Right lung (tissue), 10 donors: ENCODE data around the gene TARM1. TPM values are rescaled to one million over a fixed set of nuclear protein-coding genes. Genes with fewer than 3 reads are reported as not detected.

Source experiments
- DNase-seq, 2 donors: peaks; one replicate each; pipeline ENCODE4 v3.0.0-alpha.2; 2013
- long read RNA-seq, 8 donors: transcript quantifications; one replicate each; lab custom pipeline, GENCODE V29; 2026
- polyA plus RNA-seq, 5 donors: library from polyadenylated mRNA; unstranded; fragments of 120-200 nt; gene quantifications; one replicate each; pipeline versions ENCODE4 v1.2.1 to v1.2.3, GENCODE V29; 2013; ENCODE audit warnings: inconsistent platforms in 1 of 5, low replicate concordance in 1 of 5; ENCODE audit not compliant: insufficient read length in 5 of 5, insufficient read depth in 1 of 5

The TARM1 gene
- under 1 TPM in 4 of 5 donors, not detected in 1; 0.15 to 0.27 (median 0.18) TPM for polyA plus RNA-seq
- long read RNA-seq, donor 1, partial matches to known transcripts, result 222 of 441 reads
- long read RNA-seq, donor 1, other reads (novel, unspliced or antisense), result 219 of 441 reads
- long read RNA-seq, donor 2, result 0 reads
- long read RNA-seq, donor 3, result 0 reads
- long read RNA-seq, donor 4, result 0 reads
- long read RNA-seq, donor 5, result 0 reads
- long read RNA-seq, donor 6, result 0 reads
- long read RNA-seq, donor 7, result 0 reads
- long read RNA-seq, donor 8, result 0 reads

GRCh38 chr19:54081032-54081431 lies at the start of gene TARM1:
Gene TARM1 (minus strand): TSS chr19:54081365. CDS start chr19:54081340, 25 bp downstream.
- DNase-seq, result no peak

DNA sequence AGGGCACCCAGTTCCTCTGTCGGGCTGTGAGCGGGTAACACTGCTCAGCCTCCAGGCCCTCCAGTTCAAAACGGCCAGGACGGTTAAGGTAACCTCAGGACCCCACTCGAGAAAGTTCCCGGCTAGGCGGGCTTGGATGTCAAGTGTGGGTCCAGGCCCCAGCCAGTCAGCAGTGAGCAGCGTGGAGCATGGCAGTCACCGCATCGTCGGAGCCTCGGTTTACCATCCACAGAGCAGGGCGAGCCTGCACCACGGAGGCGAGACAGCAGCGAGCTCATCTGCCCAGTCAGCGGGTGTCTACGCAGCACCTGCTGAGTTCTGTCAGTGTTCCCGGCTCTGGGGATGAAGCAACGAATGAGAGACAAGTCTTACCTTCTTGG lies 48.4 kb upstream of the TARM1 start:
- no peak for DNase-seq

- no peak for DNase-seq
These were observed 47.8 kb upstream of the TARM1 start for GRCh38 chr19:54128796-54129616.

GRCh38 chr19:54128441-54128725 lies 47.2 kb upstream of the TARM1 start:
- DNase-seq, result no peak

DNA sequence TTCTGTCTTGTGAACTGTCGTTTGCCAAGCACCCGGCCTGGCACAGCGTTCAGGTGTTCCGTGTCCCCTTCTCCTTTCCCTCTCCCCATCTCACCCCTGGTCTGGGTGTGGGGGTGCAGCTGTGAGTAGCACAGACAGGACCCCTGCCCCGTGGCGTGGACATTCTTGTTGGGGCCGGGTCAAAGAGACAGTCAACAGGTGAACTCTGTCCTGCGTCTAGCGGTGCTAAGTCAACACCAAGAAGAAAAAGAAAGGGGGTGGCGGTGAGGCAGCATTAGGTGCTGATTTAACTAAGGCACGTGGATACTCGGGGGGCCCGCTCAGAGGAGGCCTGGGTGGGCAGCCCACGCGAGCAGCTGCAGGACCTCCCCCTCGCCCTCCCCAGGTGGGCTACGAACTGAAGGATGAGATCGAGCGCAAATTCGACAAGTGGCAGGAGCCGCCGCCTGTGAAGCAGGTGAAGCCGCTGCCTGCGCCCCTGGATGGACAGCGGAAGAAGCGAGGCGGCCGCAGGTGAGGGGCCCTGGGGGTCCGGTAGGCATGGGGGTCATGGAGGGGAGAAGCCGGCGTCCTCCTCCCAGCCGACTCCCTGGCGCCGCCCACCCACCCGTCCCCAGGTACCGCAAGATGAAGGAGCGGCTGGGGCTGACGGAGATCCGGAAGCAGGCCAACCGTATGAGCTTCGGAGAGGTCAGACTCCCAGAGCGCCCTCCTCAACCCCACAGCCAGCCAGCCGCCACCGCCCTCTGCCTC lies 46.7 kb upstream of the TARM1 start:
- no peak for DNase-seq

DNA sequence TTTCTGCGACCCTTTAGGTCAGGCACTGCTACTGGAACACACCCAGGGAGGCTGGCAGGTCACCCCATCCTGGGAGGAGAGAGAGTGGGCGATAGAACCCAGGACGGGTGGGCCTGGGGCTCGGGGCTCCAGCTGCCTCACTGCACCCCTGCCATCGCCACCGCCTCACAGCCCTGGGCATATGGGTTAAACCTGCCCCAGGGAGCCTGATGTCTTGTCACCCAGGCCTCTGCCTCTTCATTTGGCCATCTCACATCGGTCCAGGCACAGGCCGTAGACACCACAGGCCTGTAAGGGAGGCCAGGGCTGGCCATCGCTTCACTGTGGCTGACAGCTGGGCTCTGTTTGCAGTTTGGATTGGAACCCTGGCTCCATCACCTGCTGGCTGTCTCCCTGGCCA lies 44.5 kb upstream of the TARM1 start:
- no peak for DNase-seq

DNA sequence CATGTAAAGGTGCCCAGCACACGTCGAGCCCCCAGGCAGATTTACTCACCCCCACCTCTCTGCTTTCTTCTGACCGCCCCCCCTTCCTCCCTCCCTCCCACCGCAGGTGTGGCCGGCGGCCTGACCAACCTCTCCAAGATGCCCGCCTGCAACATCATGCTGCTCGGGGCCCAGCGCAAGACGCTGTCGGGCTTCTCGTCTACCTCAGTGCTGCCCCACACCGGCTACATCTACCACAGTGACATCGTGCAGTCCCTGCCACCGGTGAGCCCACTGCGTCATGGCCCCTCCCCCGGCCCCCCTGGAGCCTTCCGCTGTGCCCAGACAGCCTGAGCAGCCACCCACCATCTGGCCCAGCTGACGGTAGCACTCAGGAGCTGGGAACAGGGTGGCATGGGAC lies 43.2 kb upstream of the TARM1 start:
- DNase-seq, result no peak

- DNase-seq, result no peak
These were observed 42.5 kb upstream of the TARM1 start for GRCh38 chr19:54123682-54124081.

- DNase-seq, result no peak
These were observed 40.1 kb upstream of the TARM1 start for GRCh38 chr19:54121259-54121658.

DNA sequence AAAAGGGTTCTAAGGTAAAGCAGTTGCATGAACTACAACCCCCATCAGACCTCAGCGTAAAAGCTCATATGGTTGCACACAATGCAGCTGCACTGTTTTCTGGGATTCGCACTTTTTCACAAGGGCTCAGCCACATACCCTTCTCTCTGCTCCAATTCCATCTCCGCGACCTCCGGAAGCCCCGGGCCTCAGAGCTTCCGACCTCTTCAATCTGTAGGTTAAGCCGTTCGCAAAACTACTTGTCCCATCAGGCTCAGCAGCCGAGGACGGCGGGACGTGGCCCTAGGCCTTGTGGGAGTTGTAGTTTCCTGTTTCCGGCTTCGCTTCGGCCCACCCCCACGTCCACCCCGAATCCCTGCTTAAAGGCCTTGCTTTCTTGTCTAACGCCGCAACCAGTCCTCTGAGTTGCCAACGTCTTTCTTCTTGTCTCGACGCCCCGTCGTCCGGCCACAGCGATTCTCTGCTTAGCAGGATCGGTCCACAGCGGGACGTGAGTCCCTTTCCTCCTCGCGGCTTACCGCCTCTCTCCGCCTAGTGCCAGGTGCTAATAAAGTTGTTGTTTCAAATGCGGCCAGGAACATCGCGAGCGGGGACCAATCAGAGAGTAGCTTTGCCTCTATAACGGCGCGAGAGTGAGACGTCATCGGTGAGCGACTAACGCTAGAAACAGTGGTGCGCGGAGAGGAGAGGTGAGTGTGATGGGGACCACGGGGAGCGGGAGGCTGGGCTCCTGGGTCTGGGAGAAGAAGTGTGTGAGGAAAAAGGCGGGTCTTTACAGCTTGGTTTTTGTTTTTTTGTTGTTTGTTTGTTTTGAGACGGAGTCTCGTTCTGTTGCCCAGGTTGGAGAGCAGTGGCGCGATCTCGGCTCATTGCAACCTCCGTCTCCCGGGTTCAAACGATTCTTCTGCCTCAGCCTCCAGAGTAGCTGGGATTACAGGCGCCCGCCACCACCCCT lies 34.2 kb upstream of the TARM1 start, which contains the start of the genes PRPF31 and TFPT:
PRPF31 (plus strand) TSS at position 646 of the 955 bp plus-strand sequence. CDS start 2,525 bp downstream, outside the sequence.
TFPT (minus strand) TSS at position 549 of the 955 bp plus-strand sequence; CDS start at position 161, 388 bp downstream.
- peak; percentile 98 for DNase-seq

GRCh38 chr19:54114340-54115108 lies 33.4 kb upstream of the TARM1 start:
- DNase-seq, result no peak

DNA sequence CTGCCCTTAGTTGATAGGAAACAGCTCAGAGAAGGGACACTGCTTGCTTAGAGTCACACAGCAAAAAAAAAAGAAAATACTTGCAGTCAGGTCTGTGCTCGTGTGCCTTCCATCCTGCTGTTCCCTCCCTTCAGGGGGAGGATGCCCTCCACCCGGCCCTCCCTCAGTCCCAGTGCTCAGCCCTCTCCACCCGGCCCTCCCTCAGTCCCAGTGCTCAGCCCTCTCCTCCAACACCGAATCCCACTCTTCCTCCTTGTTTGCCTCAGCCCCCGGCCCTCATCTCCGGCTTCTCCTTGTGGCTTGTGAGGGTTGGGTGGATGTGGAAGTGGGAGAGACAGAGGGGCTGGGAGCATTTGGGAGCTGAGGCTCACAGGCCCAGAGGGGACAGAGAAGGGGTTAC lies 28.5 kb upstream of the TARM1 start:
- no peak for DNase-seq

DNA sequence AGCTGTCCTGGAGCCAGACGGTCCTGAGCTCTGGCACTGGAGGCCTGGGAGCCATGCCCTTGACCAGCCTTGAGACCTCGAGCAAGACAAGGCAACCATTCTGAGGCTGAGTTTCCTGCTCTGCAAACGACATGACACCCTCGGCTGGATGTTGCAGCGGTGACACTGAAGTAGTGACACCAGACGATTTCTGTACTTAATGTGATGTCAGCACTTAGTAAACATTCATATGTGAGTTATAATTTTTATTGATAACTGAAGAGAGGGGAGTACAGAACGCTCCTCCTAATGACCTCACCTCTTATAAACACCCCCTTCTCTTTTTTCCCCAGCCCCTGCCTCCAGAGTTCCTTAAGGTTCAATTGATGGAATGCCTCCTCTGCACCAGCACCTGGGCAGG lies 27.3 kb upstream of the TARM1 start:
- no peak for DNase-seq

DNA sequence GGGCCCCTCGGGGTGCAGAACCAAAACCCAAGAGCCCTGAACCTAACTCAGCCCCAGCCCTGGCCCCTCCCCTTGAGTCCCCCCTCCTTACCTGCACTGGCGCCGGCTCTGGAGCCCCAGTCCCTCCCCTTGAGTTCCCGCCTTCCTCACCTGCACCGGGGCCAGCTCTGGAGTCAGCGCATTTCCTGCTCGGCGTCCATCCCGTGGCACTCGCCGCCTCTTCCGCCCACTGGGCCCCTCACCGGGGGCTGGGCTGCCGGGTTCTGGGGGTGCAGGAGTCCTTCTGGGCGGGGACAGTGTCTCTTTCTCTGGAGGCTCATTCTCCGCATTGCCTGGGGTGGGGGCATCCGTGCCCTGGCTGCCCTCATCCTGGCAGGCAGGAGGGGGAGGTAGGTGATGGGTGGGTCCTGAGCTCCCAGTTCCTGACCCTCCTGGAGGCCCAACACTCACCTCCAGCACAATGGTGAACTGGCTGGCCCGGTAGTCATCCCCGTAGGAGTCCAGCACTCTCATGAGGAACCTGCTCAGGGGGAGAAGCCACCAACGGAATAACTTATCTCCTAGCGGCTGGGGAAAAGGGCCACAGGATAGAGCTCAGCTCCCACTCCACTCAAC lies 26.8 kb upstream of the TARM1 start:
- no peak for DNase-seq

DNA sequence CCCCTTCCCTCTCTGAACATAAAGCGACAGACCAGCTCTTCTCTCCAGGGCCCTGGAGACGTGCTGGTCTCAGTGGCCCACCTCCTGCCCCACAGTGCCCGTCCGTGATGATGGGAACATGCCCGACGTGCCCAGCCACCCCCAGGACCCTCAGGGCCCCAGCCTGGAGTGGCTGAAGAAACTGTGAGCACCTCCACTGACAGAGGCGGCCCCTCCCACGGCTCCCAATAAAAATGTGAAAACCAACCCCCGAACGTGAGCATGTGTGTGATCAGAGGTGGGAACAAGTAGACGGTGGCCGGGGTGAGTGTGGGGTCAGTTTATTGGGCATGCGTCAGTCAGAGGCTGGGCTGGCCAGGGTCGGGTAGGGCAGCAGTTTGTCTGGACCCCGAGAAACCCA lies 25.6 kb upstream of the TARM1 start:
- no peak for DNase-seq

DNA sequence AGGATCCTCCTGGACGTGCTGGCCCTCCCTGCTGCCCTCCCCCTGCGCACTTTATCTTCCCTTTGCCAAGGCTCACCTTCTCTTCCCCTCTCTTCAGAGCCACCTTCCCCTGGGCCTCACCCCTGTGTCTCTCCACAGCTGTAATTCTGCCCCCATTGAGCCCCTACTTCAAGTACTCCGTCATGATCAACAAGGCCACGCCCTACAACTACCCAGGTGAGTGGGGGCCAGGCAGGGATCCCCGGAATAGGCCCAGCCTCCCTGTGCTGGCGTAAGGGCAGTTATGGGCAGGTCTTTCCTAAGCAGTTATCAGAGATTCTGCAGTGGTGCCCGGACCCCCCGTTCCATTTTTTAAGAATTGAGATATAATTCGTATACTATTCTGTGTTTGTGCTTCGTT lies 24.6 kb upstream of the TARM1 start:
- no peak for DNase-seq

DNA sequence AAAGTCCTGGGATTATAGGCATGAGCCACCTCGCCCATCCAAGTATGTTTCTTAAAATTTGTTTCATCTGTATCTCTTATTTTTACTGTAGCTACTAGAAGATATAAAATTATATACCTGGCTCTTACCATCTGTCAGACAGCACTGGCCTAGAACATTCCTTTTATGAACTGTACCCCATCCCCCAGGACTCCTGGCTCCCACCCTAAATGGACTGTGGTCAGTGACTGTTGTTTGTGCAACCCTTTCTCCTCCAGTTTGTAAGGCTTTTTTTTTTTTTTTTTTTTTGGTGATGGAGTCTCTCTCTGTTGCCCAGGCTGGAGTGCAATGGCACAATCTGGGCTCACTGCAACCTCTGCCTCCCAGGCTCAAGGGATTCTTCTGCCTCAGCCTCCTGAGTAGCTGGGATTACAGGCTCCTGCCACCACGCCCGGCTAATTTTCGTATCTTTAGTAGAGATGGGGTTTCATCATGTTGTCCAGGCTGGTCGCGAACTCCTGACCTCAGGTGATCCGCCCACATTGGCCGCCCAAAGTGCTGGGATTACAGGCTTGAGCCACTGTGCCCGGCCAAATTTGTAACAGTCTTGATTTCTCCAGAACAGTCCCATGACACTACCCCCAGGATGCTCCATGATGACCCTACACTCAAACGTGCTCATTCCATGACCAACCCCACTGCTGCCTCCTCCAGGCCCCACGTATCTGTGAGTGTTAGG lies 24.0 kb upstream of the TARM1 start:
- no peak for DNase-seq

DNA sequence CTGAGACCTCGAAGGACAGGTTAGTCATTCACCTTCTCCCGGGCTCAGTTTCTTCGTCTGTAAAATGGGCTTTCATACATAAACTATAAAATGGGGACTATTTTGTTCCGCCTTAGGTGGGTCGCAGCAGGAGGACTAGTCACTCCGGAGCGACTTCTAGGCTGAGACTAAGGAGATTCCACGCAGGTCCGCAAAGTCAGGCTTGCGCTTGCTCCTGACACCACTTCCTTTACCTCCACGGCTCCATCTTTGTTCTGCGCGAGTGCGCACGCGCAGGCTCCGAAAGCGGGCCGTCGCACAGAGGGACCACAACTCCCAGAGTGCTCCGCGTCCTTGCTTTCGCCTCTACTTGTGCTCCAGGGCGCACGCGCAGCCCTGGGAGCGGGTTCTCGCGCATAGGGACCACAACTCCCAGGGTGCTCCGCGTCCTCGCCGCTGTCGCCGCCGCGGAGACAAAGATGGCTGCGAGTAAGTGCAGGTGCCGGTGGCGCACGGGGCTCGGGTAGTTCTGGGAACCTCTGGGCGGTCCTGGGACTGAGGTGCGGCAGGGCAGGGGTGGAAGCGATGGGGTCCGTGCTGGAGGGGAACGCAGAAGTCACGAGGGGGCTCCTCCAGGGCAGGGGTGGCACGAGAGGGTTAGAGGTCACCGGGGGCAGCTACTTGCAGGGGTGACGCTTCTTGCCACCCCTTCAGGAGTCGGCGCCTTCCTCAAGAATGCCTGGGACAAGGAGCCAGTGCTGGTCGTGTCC lies 21.4 kb upstream of the TARM1 start, which contains the start of gene NDUFA3:
NDUFA3 (plus strand) TSS at position 435 of the 749 bp plus-strand sequence; CDS start at position 459, 24 bp downstream.
- peak; percentile 99 for DNase-seq
